ENCODE results near the gene USP47.
A peak's percentile ranks its signal among the peaks of the same experiment; 100 is the strongest.
"Not testable (repeated sequence)": the region's sequence is repeated elsewhere in the genome, so short reads cannot be mapped to it uniquely, and the experiment has no call there.

USP47 gene

DNA sequence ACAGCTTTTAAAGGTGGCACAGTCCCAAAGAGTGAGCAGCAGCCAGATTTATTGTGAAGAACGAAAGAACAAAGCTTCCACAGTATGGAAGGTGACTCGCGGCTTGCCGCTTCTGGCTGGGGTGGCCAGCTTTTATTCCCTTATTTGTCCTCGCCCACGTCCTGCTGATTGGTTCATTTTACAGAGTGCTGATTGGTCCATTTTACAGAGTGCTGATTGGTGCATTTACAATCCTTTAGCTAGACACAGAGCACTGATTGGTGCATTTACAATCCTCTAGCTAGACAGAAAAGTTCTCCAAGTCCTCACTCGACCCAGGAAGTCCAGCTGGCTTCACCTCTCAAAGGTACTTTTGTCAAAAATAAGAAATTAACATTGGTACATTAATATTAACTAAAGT, 10.4 kb upstream of the USP47 start:
- not testable (repeated sequence) for DNase-seq

DNA sequence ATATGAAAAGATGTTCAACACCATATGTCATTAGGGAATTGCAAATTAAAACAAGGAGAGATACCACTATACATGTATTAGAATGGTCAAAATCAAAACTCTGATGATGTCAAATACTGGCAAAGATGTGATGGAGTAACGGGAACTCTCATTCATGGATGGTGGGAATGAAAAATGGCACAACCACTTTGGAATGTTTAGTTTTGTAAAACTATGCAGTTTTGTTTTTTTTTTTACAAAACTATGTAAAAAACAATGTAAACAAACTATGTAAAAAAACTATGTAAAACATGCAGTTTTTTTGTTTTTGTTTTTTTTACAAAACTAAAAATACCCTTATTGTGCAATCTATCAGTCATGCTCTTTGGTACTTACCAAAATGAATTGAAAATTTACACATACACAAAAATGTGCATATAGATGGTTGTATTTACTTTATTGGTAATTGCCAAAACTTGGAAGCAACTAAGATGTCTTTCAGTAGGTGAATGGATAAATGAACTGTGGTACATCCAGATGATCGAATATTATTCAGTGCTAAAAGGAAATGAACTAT, 5.0 kb upstream of the USP47 start:
- DNase-seq: no peak

DNA sequence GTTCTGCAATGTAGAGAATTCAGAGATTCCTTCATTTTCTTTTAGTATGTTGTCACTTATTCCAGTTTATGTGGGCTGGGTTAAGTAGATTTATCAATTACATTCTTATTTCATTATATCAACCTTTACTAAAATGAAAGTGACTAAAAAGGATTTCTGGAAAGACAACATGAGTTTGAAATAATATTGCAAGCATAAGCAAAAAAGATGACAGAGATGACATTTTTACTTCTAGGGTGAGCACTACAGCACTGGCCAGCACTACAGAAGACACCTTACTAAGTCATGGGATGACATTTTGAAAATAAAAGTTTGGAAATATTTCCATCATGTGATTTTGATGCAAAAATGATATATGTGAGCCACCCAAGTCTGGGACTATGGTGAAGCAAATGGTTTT, 2.1 kb upstream of the USP47 start:
- DNase-seq: no peak

DNA sequence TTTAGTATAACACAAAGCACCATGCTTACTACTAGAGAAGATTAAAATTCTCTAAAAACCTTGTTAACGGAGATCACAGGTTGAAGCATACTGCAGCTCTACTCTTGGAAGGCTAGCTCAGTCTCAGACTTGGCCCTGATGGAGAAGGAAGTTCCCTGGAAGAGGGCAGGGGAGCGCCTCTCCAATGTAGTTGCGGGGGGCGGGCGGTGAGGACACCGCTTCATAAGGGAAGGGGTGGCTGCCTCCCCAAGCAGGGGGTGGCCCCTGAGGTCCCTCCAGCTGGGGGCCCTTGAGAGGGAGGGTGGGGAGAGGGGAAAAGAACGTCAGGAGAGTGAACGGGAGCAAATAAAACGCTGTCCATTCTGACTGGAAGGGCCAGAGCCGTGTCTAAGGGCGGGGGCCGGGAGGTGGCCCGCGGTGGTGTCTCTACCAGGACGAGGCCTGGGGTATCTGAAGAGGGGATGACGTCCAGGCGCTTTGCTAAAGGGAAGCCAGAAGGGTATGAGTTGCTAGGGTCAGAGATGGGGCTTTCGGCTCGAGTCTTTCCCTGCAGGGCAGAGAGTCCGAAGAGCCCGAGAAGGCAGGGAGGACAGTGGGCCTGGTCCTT, 553 bp upstream of the USP47 start:
- DNase-seq: peak in 3 of 6 experiments; percentile 15 to 49 (median 38)

DNA sequence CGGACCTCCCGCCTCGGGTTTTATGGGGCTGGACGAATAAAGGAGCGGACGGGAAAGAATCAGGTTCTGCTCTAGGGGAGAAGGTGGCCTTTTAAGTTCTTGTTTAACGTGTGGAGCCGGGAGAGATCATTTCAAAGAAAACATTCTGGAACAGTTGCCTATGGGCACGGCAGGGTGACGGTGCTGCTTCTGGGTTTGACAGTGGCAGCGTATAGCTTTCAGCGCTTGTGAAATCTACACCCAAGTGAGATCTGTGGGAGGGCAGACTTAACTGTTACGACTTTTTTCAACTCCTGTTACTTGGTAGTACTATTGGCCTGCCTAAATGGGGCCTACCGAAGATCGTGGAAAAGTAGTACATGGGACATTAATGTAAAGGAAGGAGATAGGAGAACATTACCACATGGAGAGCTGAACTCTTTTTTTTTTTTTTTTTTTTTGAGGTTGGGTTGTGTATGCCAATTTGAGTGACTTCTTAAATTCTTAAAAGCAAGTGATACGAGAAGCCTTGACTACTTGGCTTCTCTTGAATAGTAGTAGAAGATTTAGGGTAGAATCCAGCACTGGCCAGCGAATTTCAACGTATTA, 743 bp downstream of the USP47 start:
- peak; percentile 49 to 87 (median 64) for DNase-seq

DNA sequence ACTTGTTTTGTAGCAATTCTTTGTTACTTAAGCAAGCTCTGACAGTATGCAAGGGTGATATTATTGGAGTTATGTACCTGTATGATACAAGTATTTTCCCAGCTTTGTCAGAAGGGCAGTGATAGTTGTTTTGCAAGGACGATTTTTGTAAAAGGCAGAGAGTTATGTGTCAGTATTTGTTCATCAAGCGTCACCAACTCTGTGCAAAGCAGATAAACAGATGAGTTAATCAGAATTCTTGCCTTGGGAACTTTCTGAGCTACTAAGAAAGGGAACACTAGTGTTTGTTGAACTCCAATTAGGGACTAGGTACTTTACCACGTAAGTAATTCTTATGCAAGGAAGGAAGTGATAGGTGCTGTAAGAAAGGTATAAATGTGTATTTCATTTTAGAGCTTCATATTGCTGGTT, 1.4 kb downstream of the USP47 start:
- peak in 3 of 6 experiments; percentile 37 to 57 (median 49) for DNase-seq

DNA sequence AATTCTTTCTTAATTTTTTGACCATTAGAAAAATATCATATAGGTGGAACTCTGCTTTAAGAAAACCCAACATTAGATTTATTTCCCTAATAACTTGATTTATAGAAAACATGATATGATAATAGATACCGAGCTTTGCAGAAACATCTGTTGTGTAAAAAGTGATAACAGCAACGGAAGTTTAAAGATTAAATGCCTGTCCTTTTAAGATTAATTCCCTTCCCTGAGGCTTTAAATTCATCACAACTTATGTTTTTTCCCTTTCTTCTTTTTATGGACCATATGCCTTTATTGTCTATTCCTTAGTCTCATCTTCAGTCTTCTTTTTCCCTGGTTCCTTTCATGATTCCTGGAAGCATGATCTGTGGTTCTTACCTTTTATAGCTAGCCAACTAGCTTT, 1.9 kb downstream of the USP47 start:
- no peak for DNase-seq

DNA sequence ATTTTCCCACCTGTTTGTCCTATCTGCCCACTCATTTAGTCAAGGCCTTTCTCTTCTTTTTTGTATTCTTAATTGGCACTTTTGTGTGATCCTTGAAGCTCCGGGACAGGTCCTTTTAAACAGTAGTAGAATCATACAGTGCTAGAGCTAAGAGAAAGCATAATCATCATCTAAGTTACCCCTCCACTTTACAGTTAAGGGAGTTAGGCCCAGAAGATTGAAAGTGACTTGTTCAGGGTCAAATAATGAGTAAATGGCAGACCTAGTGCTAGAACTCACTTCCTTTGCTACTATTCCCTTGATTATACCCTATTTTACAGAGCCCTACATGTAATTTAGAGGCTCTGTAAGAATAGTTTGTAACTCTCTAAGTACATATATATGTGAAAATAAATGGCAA, 2.5 kb downstream of the USP47 start:
- peak in 1 of 6 experiments; percentile 4 for DNase-seq

DNA sequence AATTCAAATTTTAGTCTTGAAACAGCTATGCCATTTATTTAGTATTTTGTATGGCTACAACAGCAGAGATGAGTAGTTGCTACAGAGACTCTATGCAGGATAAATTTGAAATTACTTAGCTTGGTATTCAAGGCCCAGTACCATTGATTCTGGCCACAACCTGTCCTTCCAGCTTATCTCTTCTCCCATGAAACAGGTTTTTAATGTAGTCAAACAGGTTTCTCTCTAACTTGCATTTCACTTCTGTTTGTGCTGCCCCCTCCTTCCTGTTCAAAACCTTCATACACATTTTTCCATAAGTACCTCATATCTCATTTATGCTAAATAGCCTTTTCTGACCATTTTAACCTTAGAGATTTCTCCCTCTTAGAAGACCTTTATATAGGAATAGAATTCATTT, 3.3 kb downstream of the USP47 start:
- DNase-seq: no peak

DNA sequence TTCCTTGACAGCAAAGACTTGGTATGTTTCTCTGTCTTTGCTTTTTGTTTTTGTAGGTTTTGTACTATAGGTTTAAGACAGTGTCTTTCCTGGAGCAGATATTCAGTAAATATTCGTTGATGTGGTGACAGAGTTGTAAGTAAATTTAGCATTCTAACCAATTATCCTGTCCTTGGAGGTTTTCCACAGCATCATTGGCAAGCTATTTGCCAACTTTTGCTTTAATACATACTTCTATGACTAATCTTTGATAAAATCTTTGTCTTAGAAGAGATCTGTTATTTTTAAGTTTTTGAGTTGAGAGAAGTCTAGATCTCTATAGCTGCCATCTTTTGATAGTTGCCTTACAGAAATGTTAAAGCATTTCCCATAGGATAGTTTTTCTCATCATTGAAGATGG, 3.8 kb downstream of the USP47 start:
- no peak for DNase-seq

DNA sequence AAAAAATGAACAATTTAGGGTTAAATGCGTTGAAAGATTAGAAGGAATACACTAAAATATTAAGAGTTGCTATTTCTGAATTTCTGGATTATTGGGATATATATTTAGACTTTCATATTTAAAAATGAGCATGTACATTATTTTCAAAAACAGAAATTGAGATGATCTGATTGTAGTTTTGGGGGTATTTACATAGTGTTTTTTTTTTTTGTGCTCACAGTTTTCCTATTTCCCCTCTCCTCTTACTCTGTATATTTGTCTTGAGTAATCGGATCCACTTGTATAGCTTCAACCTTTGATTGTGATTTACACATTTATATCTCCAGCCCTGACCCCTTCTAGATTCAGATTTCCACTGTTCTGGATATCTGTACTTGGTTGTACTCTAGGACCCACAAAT, 5.3 kb downstream of the USP47 start:
- DNase-seq: no peak

DNA sequence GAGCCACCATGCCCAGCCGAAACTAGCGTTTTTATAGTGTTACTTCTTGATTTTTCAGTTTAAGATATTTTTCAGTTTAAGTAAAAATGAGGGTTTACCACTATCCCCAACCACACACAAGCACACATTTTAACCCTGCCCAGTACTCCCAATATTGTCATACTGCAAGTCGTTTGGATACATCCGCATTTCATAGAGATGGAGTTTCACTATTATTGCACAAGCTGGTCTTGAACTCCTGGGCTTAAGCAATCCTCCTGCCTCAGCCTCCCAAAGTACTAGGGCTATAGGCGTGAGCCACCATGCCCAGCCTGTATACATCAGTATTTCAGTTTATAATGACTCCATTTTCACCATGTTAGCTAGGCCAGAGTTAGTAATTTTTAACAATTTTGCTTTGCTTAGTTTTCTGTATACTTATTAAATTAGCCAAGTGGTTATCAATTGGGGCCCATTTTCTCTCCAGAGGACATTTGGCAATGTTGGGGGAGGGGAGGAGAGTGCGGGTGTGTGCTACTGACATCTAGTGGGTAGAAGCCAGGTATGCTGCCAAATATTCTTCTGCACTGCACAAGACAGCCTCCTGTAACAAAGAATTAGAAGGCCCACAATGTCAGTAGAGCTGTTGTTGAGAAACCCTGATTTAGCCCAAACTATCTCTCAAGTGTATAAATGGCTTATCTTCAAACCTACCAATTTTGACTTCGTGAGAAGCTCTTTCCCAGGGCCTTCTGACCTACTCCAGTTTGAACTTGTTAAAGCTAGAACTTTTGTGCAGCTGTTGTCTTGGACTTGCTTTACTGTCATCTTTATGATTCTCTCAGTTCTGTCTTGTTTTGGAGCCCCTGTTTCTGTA, 7.3 kb downstream of the USP47 start:
- DNase-seq: peak; percentile 20 to 77 (median 58)

DNA sequence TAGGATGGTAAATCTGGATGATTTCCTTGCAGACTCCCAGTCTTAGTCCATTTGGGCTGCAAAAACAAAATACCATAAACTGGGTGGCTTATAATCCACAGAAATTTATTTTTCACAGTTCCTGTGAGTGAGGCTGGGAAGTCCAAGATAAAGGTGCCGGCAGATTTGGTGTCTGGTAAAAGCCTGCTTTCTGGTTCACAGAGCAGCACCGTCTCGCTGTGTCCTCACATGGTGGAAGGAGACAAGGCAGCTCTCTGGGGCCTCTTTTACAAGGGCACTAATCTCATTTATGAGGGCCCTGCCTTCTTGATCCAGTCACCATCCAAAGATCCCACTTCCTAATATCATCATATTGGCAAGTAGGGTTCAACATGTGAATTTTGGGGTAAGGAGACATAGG, 8.9 kb downstream of the USP47 start:
- no peak for DNase-seq

DNA sequence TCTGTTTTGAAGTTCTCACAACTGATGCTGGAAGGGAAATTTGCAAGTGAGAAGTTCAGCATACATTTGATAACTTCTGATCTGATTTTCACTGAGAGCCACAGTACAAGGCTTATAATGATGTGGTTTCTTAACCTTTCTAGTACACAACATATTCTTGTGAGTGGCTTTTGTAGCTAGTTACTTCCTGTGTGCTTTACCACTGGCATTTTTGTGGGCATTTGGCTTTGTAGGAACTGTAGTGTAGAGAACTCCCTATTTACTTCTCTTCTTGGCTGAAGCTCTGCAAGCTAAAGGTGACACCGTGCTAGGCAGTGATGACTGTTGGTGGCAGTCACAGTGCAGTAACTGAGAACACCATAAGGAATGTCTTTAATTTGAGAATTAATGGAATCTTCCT, 14.9 kb downstream of the USP47 start:
- DNase-seq: peak in 3 of 6 experiments; percentile 55 to 57 (median 56)

DNA sequence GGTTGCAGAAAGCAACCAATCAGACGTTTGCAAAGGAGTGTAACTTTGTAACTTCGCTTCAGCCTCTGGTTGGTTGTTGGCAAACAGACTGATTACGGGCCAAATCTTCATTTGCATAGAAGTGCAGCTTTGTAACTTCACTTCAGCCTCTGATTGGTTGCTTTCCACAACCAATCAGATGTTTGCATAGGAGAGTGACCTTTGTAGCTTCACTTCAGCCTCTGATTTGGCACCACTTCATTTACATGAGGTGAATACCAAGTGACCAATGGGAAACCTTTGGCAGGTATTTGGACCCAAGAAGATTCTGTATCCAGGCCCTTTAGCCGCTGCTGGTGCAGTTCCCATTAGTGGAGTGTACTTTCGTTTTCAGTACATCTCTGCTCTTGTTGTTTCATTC, 16.0 kb downstream of the USP47 start:
- peak in 2 of 6 experiments; percentile 10 for DNase-seq

DNA sequence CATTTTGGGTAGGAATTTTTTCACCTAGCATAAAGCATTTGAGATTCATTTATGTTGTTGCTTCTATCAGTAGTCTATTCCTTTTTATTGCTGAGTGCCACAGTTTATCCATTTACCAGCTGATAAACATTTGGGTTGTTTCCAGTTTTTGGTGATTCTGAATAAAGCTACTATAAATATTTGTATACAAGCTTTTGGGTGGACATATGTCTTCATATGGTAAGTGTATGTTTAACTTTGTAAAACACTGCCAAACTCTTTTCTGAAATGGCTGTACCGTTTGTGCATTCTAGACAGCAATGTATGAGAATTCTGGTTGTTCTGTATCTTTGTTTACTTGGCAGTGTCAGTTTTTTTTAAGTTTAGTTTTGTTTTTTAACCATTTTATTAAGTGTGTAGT, 16.9 kb downstream of the USP47 start:
- DNase-seq: no peak

DNA sequence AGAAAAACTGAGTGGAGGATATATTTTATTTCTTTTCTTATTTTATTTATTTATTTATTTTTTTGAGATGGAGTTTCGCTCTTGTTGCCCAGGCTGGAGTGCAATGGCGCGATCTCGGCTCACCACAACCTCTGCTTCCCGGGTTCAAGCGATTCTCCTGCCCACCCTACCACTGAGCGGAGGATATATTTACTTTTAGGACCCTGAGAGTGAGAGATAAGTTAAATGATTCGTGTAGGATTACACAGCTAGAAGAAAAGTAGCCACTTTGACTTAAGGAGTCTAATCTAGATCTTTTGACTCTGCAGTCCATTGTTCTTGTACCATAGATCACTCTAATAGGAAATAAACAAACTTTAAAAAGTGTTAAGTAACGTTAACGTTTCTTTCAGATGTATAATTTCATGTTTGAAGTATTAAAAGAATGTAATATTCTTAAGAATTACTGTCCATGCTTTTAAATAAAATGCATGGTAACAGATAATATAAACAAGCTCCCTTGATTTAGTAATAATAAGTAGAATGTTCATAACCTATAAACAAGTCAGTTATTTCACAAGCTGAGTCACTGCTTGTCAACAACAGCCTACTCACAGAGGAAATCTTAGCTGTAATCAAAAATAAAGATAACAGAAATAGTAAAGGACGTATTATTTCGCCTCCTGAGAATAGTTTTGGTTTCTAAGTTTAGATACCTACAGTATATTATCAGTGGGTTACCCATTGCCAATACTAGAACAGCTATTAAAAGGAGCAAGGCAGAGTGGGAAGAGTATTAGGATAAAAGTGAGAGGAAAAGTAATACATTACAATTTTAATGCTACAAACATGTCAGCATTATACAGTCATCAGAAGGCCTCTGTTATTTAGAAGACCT, 18.6 kb downstream of the USP47 start:
- no peak for DNase-seq

DNA sequence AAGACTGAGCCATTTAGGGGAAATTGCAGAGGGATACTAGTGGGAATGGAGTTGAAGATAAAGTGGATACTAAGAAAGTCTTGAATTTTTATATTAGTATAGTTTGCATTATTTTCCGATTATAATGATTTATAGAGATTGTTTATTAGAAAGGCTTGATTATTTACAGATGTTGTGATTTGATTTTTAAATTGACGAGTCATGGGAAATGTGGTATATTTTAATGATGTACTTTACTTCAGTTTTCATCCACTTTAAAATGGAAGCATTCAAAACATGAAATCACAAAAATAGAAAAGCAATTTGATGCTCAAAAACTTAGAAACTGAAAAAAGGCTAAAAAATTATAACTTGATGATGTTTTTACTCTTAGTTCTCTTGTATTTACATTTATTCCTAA, 21.2 kb downstream of the USP47 start:
- no peak for DNase-seq

DNA sequence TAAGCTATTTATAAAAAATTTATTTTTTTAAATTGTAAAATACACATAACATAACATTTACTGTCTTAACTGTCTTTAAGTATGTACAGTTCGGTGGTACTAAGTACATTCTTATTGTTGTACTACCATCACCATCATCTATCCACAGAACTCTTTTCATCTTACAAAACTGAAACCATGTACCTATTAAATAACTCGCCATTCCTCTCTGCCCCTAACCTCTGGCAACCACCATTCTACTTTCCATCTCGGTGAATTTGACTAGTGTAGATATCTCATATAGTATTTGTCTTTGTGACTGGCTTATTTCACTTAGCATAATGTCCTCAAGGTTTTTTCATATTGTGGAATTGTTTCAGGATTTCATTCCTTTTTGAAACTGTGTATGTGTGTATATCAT, 22.6 kb downstream of the USP47 start:
- no peak for DNase-seq

DNA sequence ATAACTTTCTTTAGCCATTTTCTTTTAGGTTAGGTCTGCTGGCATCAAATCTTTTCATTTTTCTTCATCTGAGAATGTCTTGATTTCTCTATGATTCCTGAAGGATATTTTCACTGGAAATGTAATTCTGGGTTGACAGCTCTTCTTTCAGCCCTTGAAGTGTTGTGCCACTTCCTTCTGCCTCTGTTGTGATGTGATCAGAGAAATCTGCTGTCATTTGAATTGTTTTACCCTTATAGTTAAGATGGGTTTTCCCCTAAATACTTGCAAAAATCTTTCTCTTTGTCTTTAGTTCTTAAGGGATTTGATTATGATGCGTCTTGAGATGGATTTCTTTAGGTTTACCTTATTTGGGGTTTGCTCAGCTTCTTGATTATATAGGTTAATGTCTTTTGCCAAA, 23.0 kb downstream of the USP47 start:
- DNase-seq: peak in 2 of 6 experiments; percentile 7 to 12

DNA sequence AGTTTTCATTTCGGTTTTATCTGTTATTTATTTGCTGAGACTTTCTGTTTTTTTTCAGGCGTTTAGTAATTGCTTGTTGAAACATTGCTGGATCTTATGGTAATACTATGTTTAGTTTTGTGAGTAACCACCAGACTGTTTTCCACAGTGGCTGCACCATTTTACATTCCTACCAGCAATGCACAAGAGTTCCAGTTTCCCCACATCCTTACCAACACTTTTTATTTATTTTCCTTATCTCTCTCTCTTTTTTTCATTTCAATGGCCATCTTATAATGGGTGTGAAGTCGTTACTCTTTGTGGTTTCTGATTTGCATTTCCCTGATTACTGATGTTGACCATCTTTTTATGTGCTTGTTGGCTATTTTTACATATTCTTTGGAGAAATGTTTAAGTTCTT, 23.7 kb downstream of the USP47 start:
- DNase-seq: no peak

DNA sequence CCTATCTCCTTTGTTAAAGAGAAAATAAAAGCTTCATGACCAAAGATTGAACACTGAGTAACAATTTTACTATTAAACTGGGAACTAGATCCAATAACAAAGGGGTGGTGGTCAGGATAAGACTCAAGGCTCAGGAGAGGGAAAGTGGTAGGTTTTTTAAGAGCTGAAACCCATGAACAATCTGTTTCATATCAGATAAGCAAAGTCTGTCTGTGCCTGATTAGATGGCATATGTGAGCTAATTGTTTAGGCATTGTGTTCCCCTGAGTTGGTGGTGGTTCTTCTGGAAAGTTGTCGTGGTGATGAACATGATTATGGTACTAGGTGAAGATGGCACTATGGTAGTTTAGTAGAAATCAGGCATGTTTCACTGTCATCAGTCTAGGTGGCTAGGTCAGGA, 24.4 kb downstream of the USP47 start:
- no peak for DNase-seq

DNA sequence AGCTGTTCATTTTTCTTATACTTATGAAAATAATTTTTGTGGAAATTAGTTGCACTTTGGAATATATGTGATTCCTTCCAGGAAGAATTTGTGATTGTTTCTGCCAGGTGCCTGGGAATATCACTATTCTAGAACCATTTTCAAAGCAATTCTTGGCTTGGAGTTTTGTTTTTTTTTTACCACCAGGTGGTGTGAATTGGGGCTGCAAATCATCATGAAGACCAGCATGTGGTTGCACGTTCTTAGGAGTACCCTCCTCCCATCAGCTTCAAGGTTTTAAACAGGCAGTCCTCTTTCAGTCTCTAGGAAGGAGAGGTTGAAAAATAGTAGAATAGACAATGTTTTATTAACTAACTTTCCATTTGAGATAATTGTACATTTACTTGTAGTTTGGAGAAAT, 25.9 kb downstream of the USP47 start:
- DNase-seq: no peak
